NCI-H187 (cell line): ENCODE results near the gene HEPACAM2.

ENCODE experiments used
- DNase-seq, 2 experiments: peaks; one replicate each; lab custom pipeline; 2025; lab: John Stamatoyannopoulos, UW

The HEPACAM2 gene

GRCh38 chr7:93147363-93147762 is 78.9 kb downstream of the HEPACAM2 start:
- DNase-seq: no peak

- no peak for DNase-seq
These were observed 79.7 kb downstream of the HEPACAM2 start for GRCh38 chr7:93146472-93147141.

- DNase-seq: no peak
These were observed 80.2 kb downstream of the HEPACAM2 start for GRCh38 chr7:93146036-93146435.

- no peak for DNase-seq
These were observed 80.9 kb downstream of the HEPACAM2 start for GRCh38 chr7:93145354-93145753.

GRCh38 chr7:93142127-93142526 is 84.1 kb downstream of the HEPACAM2 start:
- DNase-seq: no peak

GRCh38 chr7:93140582-93141191 is 85.6 kb downstream of the HEPACAM2 start:
- no peak for DNase-seq

GRCh38 chr7:93138576-93138975 is 87.7 kb downstream of the HEPACAM2 start:
- DNase-seq: no peak
